ENCODE data around the gene FZR1.

DNA sequence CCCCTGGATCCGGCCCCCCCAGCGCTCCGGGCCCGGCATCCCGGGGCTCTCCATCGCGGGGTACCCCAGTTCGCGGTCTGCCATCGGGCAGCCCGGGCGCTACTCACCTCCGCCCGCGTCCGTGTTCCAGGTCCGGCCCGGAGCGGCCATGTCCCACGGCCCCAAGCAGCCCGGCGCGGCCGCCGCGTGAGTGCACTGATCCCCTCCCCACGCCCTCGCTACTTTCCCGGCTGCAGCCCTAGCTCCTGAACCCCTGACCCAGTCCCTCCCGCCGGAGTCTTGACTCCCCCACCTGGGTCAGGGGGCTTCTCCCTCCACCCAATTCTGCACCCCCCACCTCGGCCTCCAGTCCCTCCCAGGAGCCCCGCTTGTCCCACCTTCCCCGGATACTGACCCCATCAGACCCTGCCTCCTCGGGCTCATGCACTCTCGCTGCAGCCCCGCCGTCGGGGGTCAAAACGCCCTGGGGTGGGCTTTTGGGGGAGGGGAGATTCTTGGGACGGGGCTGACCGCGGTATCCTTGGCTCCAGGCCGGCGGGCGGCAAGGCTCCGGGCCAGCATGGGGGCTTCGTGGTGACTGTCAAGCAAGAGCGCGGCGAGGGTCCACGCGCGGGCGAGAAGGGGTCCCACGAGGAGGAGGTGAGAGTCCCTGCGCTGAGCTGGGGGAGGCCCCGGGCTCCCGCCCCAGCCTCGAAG lies 67.2 kb downstream of the FZR1 start:
- TF ChIP-seq, protein P1, sequence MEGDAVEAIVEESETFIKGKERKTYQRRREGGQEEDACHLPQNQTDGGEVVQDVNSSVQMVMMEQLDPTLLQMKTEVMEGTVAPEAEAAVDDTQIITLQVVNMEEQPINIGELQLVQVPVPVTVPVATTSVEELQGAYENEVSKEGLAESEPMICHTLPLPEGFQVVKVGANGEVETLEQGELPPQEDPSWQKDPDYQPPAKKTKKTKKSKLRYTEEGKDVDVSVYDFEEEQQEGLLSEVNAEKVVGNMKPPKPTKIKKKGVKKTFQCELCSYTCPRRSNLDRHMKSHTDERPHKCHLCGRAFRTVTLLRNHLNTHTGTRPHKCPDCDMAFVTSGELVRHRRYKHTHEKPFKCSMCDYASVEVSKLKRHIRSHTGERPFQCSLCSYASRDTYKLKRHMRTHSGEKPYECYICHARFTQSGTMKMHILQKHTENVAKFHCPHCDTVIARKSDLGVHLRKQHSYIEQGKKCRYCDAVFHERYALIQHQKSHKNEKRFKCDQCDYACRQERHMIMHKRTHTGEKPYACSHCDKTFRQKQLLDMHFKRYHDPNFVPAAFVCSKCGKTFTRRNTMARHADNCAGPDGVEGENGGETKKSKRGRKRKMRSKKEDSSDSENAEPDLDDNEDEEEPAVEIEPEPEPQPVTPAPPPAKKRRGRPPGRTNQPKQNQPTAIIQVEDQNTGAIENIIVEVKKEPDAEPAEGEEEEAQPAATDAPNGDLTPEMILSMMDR (IDR thresholded peaks at IDR 0.05) = no peak
- TF ChIP-seq EZH2phosphoT487 (IDR thresholded peaks at IDR 0.05) = no peak
